ENCODE data around the gene ZNF672.
A peak's percentile ranks its signal among the peaks of the same experiment; 100 is the strongest.
"Not testable (repeated sequence)": the region's sequence is repeated elsewhere in the genome, so short reads cannot be mapped to it uniquely, and the experiment has no call there.

Gene ZNF672

GRCh38 chr1:248852481-248853405 lies 14.7 kb downstream of the ZNF672 start:
- DNase-seq (ENCODE audit: extremely low read depth in 1 of 2, low read depth in 1 of 2) = no peak

DNA sequence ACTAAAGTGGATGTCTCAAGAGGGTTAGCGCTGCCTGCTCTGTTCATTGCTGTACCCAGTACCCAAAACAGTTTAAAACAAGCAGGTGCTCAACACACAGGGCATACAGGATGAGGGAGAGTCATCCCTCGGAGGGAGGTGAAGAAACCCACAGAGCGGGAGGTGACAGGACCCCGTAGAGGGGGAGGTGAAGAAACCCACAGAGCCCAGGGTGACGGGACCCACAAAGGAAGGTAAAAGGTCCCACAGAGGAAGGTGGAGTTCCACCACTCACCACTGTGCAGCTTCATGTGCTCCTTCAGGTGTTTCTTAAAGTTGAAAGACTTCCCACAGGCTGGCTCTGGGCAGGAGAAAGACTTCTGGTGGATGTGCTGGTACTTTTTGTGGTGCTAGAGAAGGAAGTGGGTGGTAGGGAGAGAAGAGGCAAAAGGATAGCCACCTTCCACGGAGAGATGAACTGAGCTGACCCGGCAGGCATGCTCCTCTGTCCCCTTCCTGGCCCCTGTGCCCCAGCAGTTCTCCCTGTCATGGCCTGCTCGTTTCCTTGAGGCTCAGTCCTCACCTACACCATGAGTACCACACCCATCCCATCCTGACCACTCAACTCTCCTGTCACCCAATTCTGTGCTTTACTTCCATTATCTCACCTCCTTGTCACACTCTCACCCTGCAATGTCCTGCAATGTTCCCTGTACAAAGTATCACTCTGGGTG lies 15.8 kb downstream of the ZNF672 start:
- DNase-seq (ENCODE audit: extremely low read depth in 1 of 2, low read depth in 1 of 2) = no peak

GRCh38 chr1:248855580-248855979 lies 17.6 kb downstream of the ZNF672 start:
- DNase-seq (ENCODE audit: extremely low read depth in 1 of 2, low read depth in 1 of 2) = no peak

DNA sequence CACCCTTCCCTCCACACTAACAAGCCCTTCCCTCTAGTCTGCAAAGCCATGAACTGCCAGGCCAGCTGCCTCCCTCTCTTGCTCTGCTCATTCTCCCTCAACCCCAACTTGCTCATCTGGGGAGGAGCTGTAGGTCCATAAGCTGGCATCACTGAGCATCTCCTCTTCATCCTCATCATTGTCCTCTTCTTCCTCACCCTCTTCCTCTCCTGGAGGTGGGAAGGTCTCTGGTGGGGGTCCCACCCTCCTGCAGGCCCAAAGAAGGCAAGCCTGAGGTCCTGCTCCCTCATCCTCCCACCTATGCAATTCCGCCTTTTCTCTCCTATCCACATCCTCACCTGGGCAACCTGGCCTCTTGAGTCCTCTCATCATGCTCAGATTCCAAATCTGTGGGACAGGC lies 18.2 kb downstream of the ZNF672 start:
- DNase-seq (ENCODE audit: extremely low read depth in 1 of 2, low read depth in 1 of 2) = no peak

- DNase-seq (ENCODE audit: extremely low read depth in 1 of 2, low read depth in 1 of 2) = no peak
These were observed 19.2 kb downstream of the ZNF672 start for GRCh38 chr1:248857201-248857600.

- no peak for DNase-seq (ENCODE audit: extremely low read depth in 1 of 2, low read depth in 1 of 2)
These were observed 19.7 kb downstream of the ZNF672 start for GRCh38 chr1:248857749-248858095.

- DNase-seq (ENCODE audit: extremely low read depth in 1 of 2, low read depth in 1 of 2) = peak in 1 of 2 donors; percentile 17
These were observed 20.3 kb downstream of the ZNF672 start for GRCh38 chr1:248858096-248858890.

GRCh38 chr1:248858891-248859889 lies 21.2 kb downstream of the ZNF672 start, which contains the start of gene ZNF692:
Gene ZNF692 (minus strand): TSS chr1:248859085. CDS start chr1:248858309, 776 bp downstream.
- peak; percentile 90 to 95 for DNase-seq (ENCODE audit: extremely low read depth in 1 of 2, low read depth in 1 of 2)

DNA sequence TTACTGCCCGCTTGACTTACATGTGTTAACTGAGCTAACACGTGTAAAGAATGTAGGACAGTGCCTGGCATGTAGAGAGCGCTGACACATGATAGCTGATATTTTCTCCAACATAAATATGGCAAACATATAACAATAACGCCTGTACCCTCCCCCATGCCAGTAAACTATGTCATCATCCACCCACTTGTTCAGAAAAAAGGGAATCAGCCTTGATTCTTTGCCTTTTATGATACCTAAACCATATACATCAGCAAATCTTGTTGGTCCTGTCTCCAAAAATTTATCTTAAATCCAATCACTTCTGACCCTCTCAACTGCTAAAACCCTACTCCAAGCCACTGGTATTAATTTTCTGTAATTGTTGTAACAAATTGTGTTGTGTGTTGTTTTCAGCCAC lies 22.0 kb downstream of the ZNF672 start:
- no peak for DNase-seq (ENCODE audit: extremely low read depth in 1 of 2, low read depth in 1 of 2)

DNA sequence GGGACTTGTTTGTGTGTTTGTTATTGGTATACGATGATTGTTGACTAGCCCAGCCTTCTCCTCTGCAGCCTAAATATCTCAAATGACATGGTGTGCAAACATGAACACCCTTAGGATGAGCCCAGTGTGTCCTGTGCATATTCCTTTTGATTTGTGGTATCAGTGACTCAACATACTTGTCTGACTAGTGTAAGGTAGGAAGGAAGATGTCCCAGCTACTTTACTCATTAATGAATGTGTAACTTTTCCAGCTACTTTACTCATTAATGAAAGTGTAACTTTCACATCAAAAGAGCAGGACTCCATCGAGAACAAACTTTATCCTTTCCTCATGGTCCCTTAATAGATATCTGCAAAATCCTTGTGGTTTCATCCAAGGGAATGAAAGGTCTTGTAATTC lies 23.6 kb downstream of the ZNF672 start:
- no peak for DNase-seq (ENCODE audit: extremely low read depth in 1 of 2, low read depth in 1 of 2)

DNA sequence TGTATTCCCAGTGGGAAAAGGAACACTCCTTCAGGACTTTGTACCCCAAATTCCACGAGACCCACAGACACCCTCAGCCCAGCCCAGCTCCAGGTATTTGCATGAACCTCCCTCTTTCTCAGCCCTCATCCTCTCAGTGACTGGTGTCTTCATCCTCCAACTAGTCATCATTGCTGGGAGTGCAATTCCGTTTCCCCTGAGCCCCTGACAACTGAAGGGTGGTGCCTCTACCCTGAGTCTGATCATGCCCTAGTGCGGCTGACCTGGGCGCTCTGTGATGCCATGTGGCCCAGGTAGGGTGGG lies 24.6 kb downstream of the ZNF672 start:
- no peak for DNase-seq (ENCODE audit: extremely low read depth in 1 of 2, low read depth in 1 of 2)

- peak; percentile 63 to 71 for DNase-seq (ENCODE audit: extremely low read depth in 1 of 2, low read depth in 1 of 2)
These were observed 25.2 kb downstream of the ZNF672 start for GRCh38 chr1:248862998-248863881.

DNA sequence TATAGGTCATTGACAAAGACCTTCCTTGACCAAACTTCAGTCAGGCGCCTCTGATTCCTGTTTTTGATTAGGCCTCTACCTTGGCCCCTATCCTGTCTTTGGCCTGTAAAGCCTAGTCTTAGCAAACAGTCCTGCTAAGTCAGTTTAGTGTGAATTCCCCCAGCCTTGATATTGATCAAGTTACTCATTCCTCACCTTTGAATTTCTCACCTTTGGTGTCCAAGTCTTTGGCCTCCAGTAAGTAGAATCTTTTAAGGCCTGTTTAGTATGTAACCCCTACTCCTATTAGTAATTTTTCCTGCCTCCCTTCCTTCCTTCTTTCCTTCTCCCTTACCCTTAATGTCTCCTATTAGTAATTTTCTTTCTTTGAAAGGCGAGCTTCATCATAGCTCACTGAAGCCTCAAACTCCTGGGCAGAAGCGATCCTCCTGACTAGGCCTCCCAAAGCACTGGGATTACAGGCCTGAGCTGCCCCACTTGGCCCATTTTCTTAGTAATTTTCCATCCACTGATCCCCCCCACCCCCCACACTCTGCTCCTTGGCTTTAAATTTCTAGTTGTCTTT lies 33.9 kb downstream of the ZNF672 start:
- no peak for DNase-seq (ENCODE audit: extremely low read depth in 1 of 2, low read depth in 1 of 2)

- DNase-seq (ENCODE audit: extremely low read depth in 1 of 2, low read depth in 1 of 2) = peak in 1 of 2 donors; percentile 13
These were observed 34.9 kb downstream of the ZNF672 start for GRCh38 chr1:248872752-248873408.

DNA sequence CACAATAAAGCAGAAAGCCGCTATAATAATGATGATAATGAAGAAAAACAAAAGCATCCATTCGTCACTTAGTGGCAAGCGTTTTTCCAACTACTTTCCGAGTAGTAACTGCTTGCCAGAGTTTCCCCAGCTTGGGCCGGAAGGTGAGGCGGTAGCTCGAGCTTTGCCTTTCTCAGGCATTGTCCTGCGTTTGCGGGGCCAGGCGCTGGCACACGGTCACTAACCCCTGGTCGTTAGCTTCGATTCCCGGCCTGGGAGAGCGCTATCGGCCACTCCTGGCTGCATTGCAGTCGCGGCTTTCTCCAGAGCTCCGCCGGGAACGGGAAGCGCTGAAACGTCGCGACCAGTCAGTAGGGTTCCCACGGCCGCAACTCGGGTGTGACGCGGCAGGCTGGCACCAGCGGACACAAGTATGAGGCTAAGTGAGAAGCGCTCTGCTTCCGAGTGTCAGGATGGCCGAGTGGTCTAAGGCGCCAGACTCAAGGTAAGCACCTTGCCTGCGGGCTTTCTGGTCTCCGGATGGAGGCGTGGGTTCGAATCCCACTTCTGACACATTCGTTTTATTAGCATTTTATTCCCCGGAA lies 35.5 kb downstream of the ZNF672 start:
- DNase-seq (ENCODE audit: extremely low read depth in 1 of 2, low read depth in 1 of 2) = peak; percentile 80 to 81

- DNase-seq (ENCODE audit: extremely low read depth in 1 of 2, low read depth in 1 of 2) = peak in 1 of 2 donors; percentile 75
These were observed 36.0 kb downstream of the ZNF672 start for GRCh38 chr1:248873993-248874533.

GRCh38 chr1:248881261-248881660 lies 43.2 kb downstream of the ZNF672 start:
- DNase-seq (ENCODE audit: extremely low read depth in 1 of 2, low read depth in 1 of 2) = no peak

DNA sequence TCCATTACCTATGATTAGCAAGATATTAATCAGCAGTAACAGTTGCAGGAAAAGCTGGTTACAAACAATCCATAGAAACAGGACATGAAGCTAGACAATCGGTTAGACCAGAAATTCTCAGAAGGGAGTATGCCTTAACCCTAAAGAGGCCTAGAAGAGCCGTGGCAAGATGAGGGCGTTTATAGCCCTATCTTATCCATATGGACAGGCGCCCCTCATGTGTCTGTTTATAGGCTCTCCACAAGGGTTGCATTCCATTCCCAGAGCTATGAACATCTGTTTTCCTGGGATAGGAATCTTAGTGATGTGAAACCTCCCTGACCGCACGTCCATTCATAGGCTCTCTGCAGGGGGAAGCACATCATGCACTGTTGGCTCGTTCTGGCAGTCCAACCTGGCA lies 44.4 kb downstream of the ZNF672 start:
- DNase-seq (ENCODE audit: extremely low read depth in 1 of 2, low read depth in 1 of 2) = not testable (repeated sequence)
